Calu3 (cell line): Measurements from ENCODE around the gene C2CD3. TPM values are rescaled to one million over a fixed set of nuclear protein-coding genes. Genes with fewer than 3 reads are reported as not detected.
"Not testable (repeated sequence)": the region's sequence is repeated elsewhere in the genome, so short reads cannot be mapped to it uniquely, and the experiment has no call there.

Experiments used
- BruUV-seq: library from RNA; stranded (reverse); fragments of 400-500 nt; replicated peaks from 2 replicates; lab custom pipeline; 2021; lab: Mats Ljungman, UMichigan
- CTCF ChIA-PET: fragments of 300-600 bp; sonication (Branson Sonifier 250); formaldehyde crosslinking; loops from one replicate; lab custom pipeline; 2022; ENCODE audit warnings: antibody characterized with exemption; lab: Charles Lee
- DNase-seq: peaks from one replicate; pipeline ENCODE4 v3.0.0; 2022
- H3K27ac Mint-ChIP-seq: one replicate; pipeline ENCODE4 v1.8.0; 2022; ENCODE audit warnings: mixed read lengths; ENCODE audit not compliant: unreplicated experiment
- H3K27me3 Mint-ChIP-seq: one replicate; pipeline ENCODE4 v1.8.0; 2022; ENCODE audit warnings: mixed read lengths; ENCODE audit not compliant: unreplicated experiment
- H3K36me3 Mint-ChIP-seq: one replicate; pipeline ENCODE4 v1.8.0; 2022; ENCODE audit warnings: mild to moderate bottlenecking, moderate library complexity, mixed read lengths; ENCODE audit not compliant: insufficient read depth, unreplicated experiment
- H3K4me1 Mint-ChIP-seq: one replicate; pipeline ENCODE4 v1.8.0; 2022; ENCODE audit warnings: mild to moderate bottlenecking, low read depth, mixed read lengths; ENCODE audit not compliant: unreplicated experiment
- H3K4me3 Mint-ChIP-seq: one replicate; pipeline ENCODE4 v1.8.0; 2022; ENCODE audit warnings: mild to moderate bottlenecking, low read depth, moderate library complexity, mixed read lengths; ENCODE audit not compliant: unreplicated experiment
- H3K9me3 Mint-ChIP-seq: one replicate; pipeline ENCODE4 v1.8.0; 2022; ENCODE audit warnings: low read depth, mixed read lengths; ENCODE audit not compliant: unreplicated experiment
- CTCF ChIP-seq: fragments of 200-600 bp; IDR thresholded peaks from one replicate; pipeline ENCODE4 v1.8.0; 2022; ENCODE audit warnings: antibody characterized with exemption; ENCODE audit not compliant: unreplicated experiment
- intact Hi-C: fragments of 100-400 bp; cut with micrococcal nuclease; formaldehyde crosslinking; loops from one replicate; pipeline ENCODE4 v1.10.0; 2022; ENCODE audit not compliant: unreplicated experiment
- total RNA-seq: library from RNA; stranded (reverse); gene quantifications from 2 replicates; pipeline ENCODE4 v1.2.3, GENCODE V29; 2022

The C2CD3 gene
- total RNA-seq, 1 experiment from 2014 or later, result 26.9 TPM

GRCh38 chr11:74085542-74085892 lies 85.3 kb downstream of the C2CD3 start:
- no peaks in the 10 kb centered on the region for H3K9me3 Mint-ChIP-seq
- H3K27ac Mint-ChIP-seq, result no peak overlapping the region
- BruUV-seq, result no TSS peak
- H3K4me3 Mint-ChIP-seq, result no peak overlapping the region
- no peak for TF ChIP-seq CTCF
- intact Hi-C loops, result no loop called here
- no peaks in the 10 kb centered on the region for H3K36me3 Mint-ChIP-seq
- H3K4me1 Mint-ChIP-seq, result no peaks in the 10 kb centered on the region
- CTCF ChIA-PET, result no interaction called here
- H3K27me3 Mint-ChIP-seq, result no peaks in the 10 kb centered on the region
- no peak for DNase-seq

GRCh38 chr11:74084796-74085541 lies 85.8 kb downstream of the C2CD3 start:
- CTCF ChIA-PET, result no interaction called here
- no peak for TF ChIP-seq CTCF
- Mint-ChIP-seq H3K4me3 (no peak overlapping the region), H3K9me3 (no peaks in the 10 kb centered on the region), H3K36me3 (no peaks in the 10 kb centered on the region), H3K27me3 (no peaks in the 10 kb centered on the region), H3K27ac (no peak overlapping the region), H3K4me1 (no peaks in the 10 kb centered on the region)
- BruUV-seq, result no TSS peak
- intact Hi-C loops, result no loop called here
- no peak for DNase-seq

GRCh38 chr11:74083927-74084326 lies 86.9 kb downstream of the C2CD3 start:
- H3K9me3 Mint-ChIP-seq, H3K4me1 Mint-ChIP-seq, H3K4me3 Mint-ChIP-seq, intact Hi-C loops, H3K36me3 Mint-ChIP-seq, H3K27me3 Mint-ChIP-seq, DNase-seq, CTCF ChIA-PET, BruUV-seq, H3K27ac Mint-ChIP-seq: not testable (repeated sequence)

GRCh38 chr11:74081428-74081827 lies 89.4 kb downstream of the C2CD3 start:
- Mint-ChIP-seq H3K27ac (no peak overlapping the region), H3K4me3 (no peak overlapping the region), H3K36me3 (no peaks in the 10 kb centered on the region), H3K27me3 (no peaks in the 10 kb centered on the region), H3K9me3 (no peaks in the 10 kb centered on the region), H3K4me1 (no peaks in the 10 kb centered on the region)
- no TSS peak for BruUV-seq
- no peak for DNase-seq
- CTCF ChIA-PET, result no interaction called here
- intact Hi-C loops, result no loop called here
- TF ChIP-seq CTCF, result no peak

GRCh38 chr11:74077193-74077592 lies 93.6 kb downstream of the C2CD3 start:
- H3K36me3 Mint-ChIP-seq, result peaks cover 5% of the 10 kb centered on the region
- intact Hi-C loops, result no loop called here

More at GRCh38 chr11:74077193-74077592, 93.6 kb downstream of the C2CD3 start:
- Mint-ChIP-seq H3K27ac (no peak overlapping the region), H3K27me3 (no peaks in the 10 kb centered on the region), H3K4me1 (peaks cover 9% of the 10 kb centered on the region), H3K9me3 (no peaks in the 10 kb centered on the region), H3K4me3 (no peak overlapping the region)
- BruUV-seq, result no TSS peak
- CTCF ChIA-PET, result no interaction called here
- no peak for DNase-seq
- no peak for TF ChIP-seq CTCF
